Sigmoid colon (tissue), 7 donors: Measurements from ENCODE around the gene VTI1B. TPM values are rescaled to one million over a fixed set of nuclear protein-coding genes. Genes with fewer than 3 reads are reported as not detected.

ENCODE experiments used
- DNase-seq: peaks from one replicate; pipeline ENCODE4 v3.0.0-alpha.2; 2019
- H3K27ac ChIP-seq, 4 donors: fragments of 200-600 bp; sonication (generic); one replicate each; pipeline ENCODE4 v1.5.1; 2016 to 2019; ENCODE audit warnings: mild to moderate bottlenecking in 1 of 4
- H3K27me3 ChIP-seq, 3 donors: fragments of 200-600 bp; sonication (generic); one replicate each; pipeline ENCODE4 v1.5.1; 2019; ENCODE audit warnings: mild to moderate bottlenecking in 1 of 3
- H3K36me3 ChIP-seq, 4 donors: fragments of 200-600 bp; sonication (generic); one replicate each; pipeline ENCODE4 v1.5.1; 2016 to 2019
- H3K4me1 ChIP-seq, 4 donors: fragments of 200-600 bp; sonication (generic); one replicate each; pipeline ENCODE4 v1.5.1; 2017 to 2019
- H3K4me3 ChIP-seq, 4 donors: fragments of 200-600 bp; sonication (generic); one replicate each; pipeline ENCODE4 v1.5.1; 2017 to 2019; ENCODE audit warnings: mild to moderate bottlenecking in 2 of 4, moderate library complexity in 1 of 4
- H3K9me3 ChIP-seq, 4 donors: fragments of 200-600 bp in 3 of 4; sonication (generic) in 3 of 4; one replicate each; pipeline versions ENCODE4 v1.5.1 to v1.6.1; 2013 to 2019
- CTCF ChIP-seq, 4 experiments: fragments of 450-650 bp in 3 of 4; fragments of 200-600 bp in 1 of 4; IDR thresholded peaks; one replicate each; pipeline ENCODE4 v1.5.1; 2016 to 2019; ENCODE audit warnings: antibody characterized with exemption in 4 of 4, mild to moderate bottlenecking in 3 of 4, moderate library complexity in 2 of 4
- EP300 ChIP-seq, 4 donors: sonication (generic); formaldehyde crosslinking; IDR thresholded peaks; one replicate each; pipeline ENCODE4 v1.6.1; 2017; ENCODE audit warnings: antibody characterized with exemption in 4 of 4
- POLR2A ChIP-seq, 2 donors: fragments of 450-650 bp; IDR thresholded peaks; one replicate each; pipeline ENCODE4 v1.6.1; 2016; ENCODE audit warnings: antibody characterized with exemption in 2 of 2, mild to moderate bottlenecking in 2 of 2, moderate library complexity in 2 of 2
- POLR2AphosphoS5 ChIP-seq, 4 donors: sonication (generic); formaldehyde crosslinking; IDR thresholded peaks; one replicate each; pipeline ENCODE4 v1.6.1; 2017; ENCODE audit warnings: antibody characterized with exemption in 4 of 4
- WGBS, 2 donors: extraction: QIAGEN DNeasy Blood & Tissue Kit; methylation state at CpG; one replicate each; pipeline ENCODE4 v1.1.7; 2013; 5-methylcytosine and 5-hydroxymethylcytosine counted together
- intact Hi-C: fragments of 100-400 bp; cut with DNase I; formaldehyde crosslinking; loops from one replicate; pipeline ENCODE4 v1.15.1; 2023
- polyA plus RNA-seq, 3 donors: library from polyadenylated mRNA; stranded (reverse); fragments of 200-250 nt; gene quantifications; one replicate each; pipeline ENCODE4 v1.2.3, GENCODE V29; 2013
- total RNA-seq, 4 donors: library from RNA; depleted of rRNA; stranded (reverse); fragments of >200 nt; gene quantifications; one replicate each; pipeline ENCODE4 v1.1.0, GENCODE V29; 2016
- donor health status: healthy with polysubstance abuse.
- donor health status: Bipolar disorder and iron deficiency.
- donor health status: healthy.

VTI1B gene
- total and polyA plus RNA-seq, 7 donors: 58.6 to 148 (median 109) TPM

- 0% methylated on average over 25 of the region's 25 CpGs for WGBS, 2 donors
- intact Hi-C loops: loop anchor here (1.0 to 5.0 kb wide), 2 partner anchors 20 to 93 kb away; partner anchors contain the start of gene PIGH
- TF ChIP-seq CTCF (IDR thresholded peaks at IDR 0.05) (no peak), EP300 (IDR thresholded peaks at IDR 0.05) (no peak), POLR2AphosphoS5 (IDR thresholded peaks at IDR 0.05) (peak; percentile 90 to 97 (median 96)), POLR2A (IDR thresholded peaks at IDR 0.05) (peak; percentile 90 to 91)
Measured at GRCh38 chr14:67695394-67695949, 21.0 kb upstream of the VTI1B start, which contains the start of gene RDH11. Gene RDH11, minus strand, starts transcription at chr14:67695764. Its CDS starts 61 bp downstream, at chr14:67695703.

GRCh38 chr14:67694791-67695393 lies 20.5 kb upstream of the VTI1B start:
- Histone ChIP-seq H3K4me3 (peak overlapping the region; percentile 85 to 95 (median 89)), H3K4me1 (peaks cover 4 to 23% (median 17%) of the 10 kb centered on the region in 4 donors), H3K27ac (peak overlapping the region; percentile 81 to 90 (median 86)), H3K9me3 (no peaks in the 10 kb centered on the region), H3K36me3 (peaks cover under 1 to 25% (median 8%) of the 10 kb centered on the region in 4 donors), H3K27me3 (no peaks in the 10 kb centered on the region)
- intact Hi-C loops: loop anchor here (1.0 to 5.0 kb wide), 2 partner anchors 20 to 93 kb away; partner anchors contain the start of gene PIGH
- whole genome bisulfite sequencing, 2 donors: 0 to 1% methylated on average over 21 of the region's 21 CpGs
- peak; percentile 71 for DNase-seq
- peak in 1 of 4 donors; percentile 6 for TF ChIP-seq POLR2AphosphoS5 (IDR thresholded peaks at IDR 0.05)
- TF ChIP-seq POLR2A (IDR thresholded peaks at IDR 0.05): peak in 1 of 2 donors; percentile 14
- no peak for TF ChIP-seq CTCF (IDR thresholded peaks at IDR 0.05)

More at GRCh38 chr14:67695394-67695949, 21.0 kb upstream of the VTI1B start, which contains the start of gene RDH11:
- H3K4me1 ChIP-seq: peaks cover 4 to 23% (median 17%) of the 10 kb centered on the region in 4 donors
- H3K27me3 ChIP-seq: no peaks in the 10 kb centered on the region
- H3K9me3 ChIP-seq: no peaks in the 10 kb centered on the region
- DNase-seq: peak; percentile 93
- H3K36me3 ChIP-seq: peaks cover 0 to 20% (median 2%) of the 10 kb centered on the region in 4 donors
- H3K27ac ChIP-seq: peak within 1 kb of the TSS; percentile 81 to 90 (median 86)
- H3K4me3 ChIP-seq: peak within 1 kb of the TSS; percentile 85 to 95 (median 89)

GRCh38 chr14:67690011-67690410 lies 15.6 kb upstream of the VTI1B start:
- Histone ChIP-seq H3K36me3 (peaks cover 12 to 73% (median 31%) of the 10 kb centered on the region in 4 donors), H3K27me3 (no peaks in the 10 kb centered on the region), H3K4me1 (peaks cover 0 to 23% (median 17%) of the 10 kb centered on the region in 4 donors), H3K4me3 (no peak overlapping the region), H3K27ac (no peak overlapping the region), H3K9me3 (no peaks in the 10 kb centered on the region)
- TF ChIP-seq EP300 (IDR thresholded peaks at IDR 0.05) (no peak), CTCF (IDR thresholded peaks at IDR 0.05) (no peak), POLR2AphosphoS5 (IDR thresholded peaks at IDR 0.05) (no peak), POLR2A (IDR thresholded peaks at IDR 0.05) (no peak)
- intact Hi-C loops: no loop called here
- 95 to 96% methylated on average over 4 of the region's 4 CpGs for WGBS, 2 donors
- no peak for DNase-seq

GRCh38 chr14:67683842-67684241 lies 9.4 kb upstream of the VTI1B start:
- TF ChIP-seq POLR2A (IDR thresholded peaks at IDR 0.05): no peak
- no peak for TF ChIP-seq POLR2AphosphoS5 (IDR thresholded peaks at IDR 0.05)
- TF ChIP-seq EP300 (IDR thresholded peaks at IDR 0.05): no peak
- no peak for TF ChIP-seq CTCF (IDR thresholded peaks at IDR 0.05)
- DNase-seq: no peak
- no peak overlapping the region for H3K27ac ChIP-seq
- intact Hi-C loops: no loop called here
- no peaks in the 10 kb centered on the region for H3K9me3 ChIP-seq
- no peaks in the 10 kb centered on the region for H3K27me3 ChIP-seq
- peaks cover under 1 to 70% (median 14%) of the 10 kb centered on the region in 4 donors for H3K36me3 ChIP-seq
- H3K4me3 ChIP-seq: no peak overlapping the region
- no peaks in the 10 kb centered on the region for H3K4me1 ChIP-seq
